ENCODE results near the gene RPL35A.
"Not testable (repeated sequence)": the region's sequence is repeated elsewhere in the genome, so short reads cannot be mapped to it uniquely, and the experiment has no call there.

RPL35A gene

GRCh38 chr3:197961582-197961945 is 11.6 kb downstream of the RPL35A start:
- Histone ChIP-seq H3K27ac (ENCODE audit: low read length) (no peak overlapping the region), H3K9ac (ENCODE audit: low read length in 2 of 2) (no peak overlapping the region), H3K36me3 (ENCODE audit: control insufficient read depth in 2 of 2, insufficient read depth in 2 of 2, low read length in 2 of 2) (peaks cover 0 to 5% of the 10 kb centered on the region in 2 donors), H3K27me3 (ENCODE audit: control insufficient read depth in 1 of 2, insufficient read depth in 2 of 2, low read length in 2 of 2) (no peaks in the 10 kb centered on the region), H3K4me1 (ENCODE audit: control insufficient read depth, insufficient read depth, low read length) (peaks cover 14% of the 10 kb centered on the region), H3K4me3 (ENCODE audit: low read length in 2 of 2) (no peak overlapping the region), H3K9me3 (ENCODE audit: control insufficient read depth in 2 of 2, low read length in 2 of 2) (no peaks in the 10 kb centered on the region)

- Histone ChIP-seq H3K4me3 (ENCODE audit: low read length in 2 of 2) (no peak overlapping the region), H3K36me3 (ENCODE audit: control insufficient read depth in 2 of 2, insufficient read depth in 2 of 2, low read length in 2 of 2) (no peaks in the 10 kb centered on the region), H3K27ac (ENCODE audit: low read length) (no peak overlapping the region), H3K4me1 (ENCODE audit: control insufficient read depth, insufficient read depth, low read length) (peaks cover 14% of the 10 kb centered on the region), H3K9ac (ENCODE audit: low read length in 2 of 2) (no peak overlapping the region), H3K9me3 (ENCODE audit: control insufficient read depth in 2 of 2, low read length in 2 of 2) (no peaks in the 10 kb centered on the region), H3K27me3 (ENCODE audit: control insufficient read depth in 1 of 2, insufficient read depth in 2 of 2, low read length in 2 of 2) (no peaks in the 10 kb centered on the region)
Measured at GRCh38 chr3:197963019-197963637, 13.1 kb downstream of the RPL35A start.

- H3K9me3 ChIP-seq (ENCODE audit: control insufficient read depth in 2 of 2, low read length in 2 of 2); H3K36me3 ChIP-seq (ENCODE audit: control insufficient read depth in 2 of 2, insufficient read depth in 2 of 2, low read length in 2 of 2); H3K27ac ChIP-seq (ENCODE audit: low read length); H3K27me3 ChIP-seq (ENCODE audit: control insufficient read depth in 1 of 2, insufficient read depth in 2 of 2, low read length in 2 of 2); H3K4me1 ChIP-seq (ENCODE audit: control insufficient read depth, insufficient read depth, low read length); H3K4me3 ChIP-seq (ENCODE audit: low read length in 2 of 2); H3K9ac ChIP-seq (ENCODE audit: low read length in 2 of 2): not testable (repeated sequence)
Measured at GRCh38 chr3:197967337-197967989, 17.5 kb downstream of the RPL35A start.

- Histone ChIP-seq H3K36me3 (ENCODE audit: control insufficient read depth in 2 of 2, insufficient read depth in 2 of 2, low read length in 2 of 2) (peaks cover 0 to 4% of the 10 kb centered on the region in 2 donors), H3K9ac (ENCODE audit: low read length in 2 of 2) (no peak overlapping the region)
Measured at GRCh38 chr3:197970588-197970987, 20.6 kb downstream of the RPL35A start.

GRCh38 chr3:197974016-197974415 is 24.0 kb downstream of the RPL35A start:
- no peaks in the 10 kb centered on the region for H3K4me1 ChIP-seq (ENCODE audit: control insufficient read depth, insufficient read depth, low read length)
- H3K36me3 ChIP-seq (ENCODE audit: control insufficient read depth in 2 of 2, insufficient read depth in 2 of 2, low read length in 2 of 2), result peaks cover 4% of the 10 kb centered on the region in 2 donors
- peaks cover 0 to 2% of the 10 kb centered on the region in 2 donors for H3K9me3 ChIP-seq (ENCODE audit: control insufficient read depth in 2 of 2, low read length in 2 of 2)
- no peaks in the 10 kb centered on the region for H3K27me3 ChIP-seq (ENCODE audit: control insufficient read depth in 1 of 2, insufficient read depth in 2 of 2, low read length in 2 of 2)
- no peak overlapping the region for H3K9ac ChIP-seq (ENCODE audit: low read length in 2 of 2)
- H3K27ac ChIP-seq (ENCODE audit: low read length), result no peak overlapping the region
- H3K4me3 ChIP-seq (ENCODE audit: low read length in 2 of 2), result no peak overlapping the region

More at GRCh38 chr3:197970588-197970987, 20.6 kb downstream of the RPL35A start:
- Histone ChIP-seq H3K9me3 (ENCODE audit: control insufficient read depth in 2 of 2, low read length in 2 of 2) (peaks cover 0 to 2% of the 10 kb centered on the region in 2 donors), H3K4me1 (ENCODE audit: control insufficient read depth, insufficient read depth, low read length) (no peaks in the 10 kb centered on the region), H3K4me3 (ENCODE audit: low read length in 2 of 2) (no peak overlapping the region), H3K27me3 (ENCODE audit: control insufficient read depth in 1 of 2, insufficient read depth in 2 of 2, low read length in 2 of 2) (no peaks in the 10 kb centered on the region), H3K27ac (ENCODE audit: low read length) (no peak overlapping the region)

GRCh38 chr3:197975311-197975710 is 25.3 kb downstream of the RPL35A start:
- H3K27ac ChIP-seq (ENCODE audit: low read length), result no peak overlapping the region
- H3K4me3 ChIP-seq (ENCODE audit: low read length in 2 of 2), result no peak overlapping the region
- H3K36me3 ChIP-seq (ENCODE audit: control insufficient read depth in 2 of 2, insufficient read depth in 2 of 2, low read length in 2 of 2), result peaks cover 4% of the 10 kb centered on the region in 2 donors
- H3K4me1 ChIP-seq (ENCODE audit: control insufficient read depth, insufficient read depth, low read length), result no peaks in the 10 kb centered on the region
- peaks cover 0 to 2% of the 10 kb centered on the region in 2 donors for H3K9me3 ChIP-seq (ENCODE audit: control insufficient read depth in 2 of 2, low read length in 2 of 2)
- no peaks in the 10 kb centered on the region for H3K27me3 ChIP-seq (ENCODE audit: control insufficient read depth in 1 of 2, insufficient read depth in 2 of 2, low read length in 2 of 2)
- no peak overlapping the region for H3K9ac ChIP-seq (ENCODE audit: low read length in 2 of 2)

- H3K36me3 ChIP-seq (ENCODE audit: control insufficient read depth in 2 of 2, insufficient read depth in 2 of 2, low read length in 2 of 2), result no peaks in the 10 kb centered on the region
- H3K9me3 ChIP-seq (ENCODE audit: control insufficient read depth in 2 of 2, low read length in 2 of 2), result no peaks in the 10 kb centered on the region
- H3K4me1 ChIP-seq (ENCODE audit: control insufficient read depth, insufficient read depth, low read length), result no peaks in the 10 kb centered on the region
- H3K4me3 ChIP-seq (ENCODE audit: low read length in 2 of 2), result no peak overlapping the region
- no peaks in the 10 kb centered on the region for H3K27me3 ChIP-seq (ENCODE audit: control insufficient read depth in 1 of 2, insufficient read depth in 2 of 2, low read length in 2 of 2)
- no peak overlapping the region for H3K27ac ChIP-seq (ENCODE audit: low read length)
- H3K9ac ChIP-seq (ENCODE audit: low read length in 2 of 2), result no peak overlapping the region
Measured at GRCh38 chr3:197983076-197983475, 33.1 kb downstream of the RPL35A start.

- no peaks in the 10 kb centered on the region for H3K4me1 ChIP-seq (ENCODE audit: control insufficient read depth, insufficient read depth, low read length)
- H3K27me3 ChIP-seq (ENCODE audit: control insufficient read depth in 1 of 2, insufficient read depth in 2 of 2, low read length in 2 of 2), result no peaks in the 10 kb centered on the region
- no peaks in the 10 kb centered on the region for H3K9me3 ChIP-seq (ENCODE audit: control insufficient read depth in 2 of 2, low read length in 2 of 2)
- H3K27ac ChIP-seq (ENCODE audit: low read length), result no peak overlapping the region
- no peak overlapping the region for H3K9ac ChIP-seq (ENCODE audit: low read length in 2 of 2)
- H3K4me3 ChIP-seq (ENCODE audit: low read length in 2 of 2), result no peak overlapping the region
- H3K36me3 ChIP-seq (ENCODE audit: control insufficient read depth in 2 of 2, insufficient read depth in 2 of 2, low read length in 2 of 2), result peaks cover 0 to 5% of the 10 kb centered on the region in 2 donors
Measured at GRCh38 chr3:197989651-197990050, 39.7 kb downstream of the RPL35A start.

GRCh38 chr3:197994736-197995135 is 44.7 kb downstream of the RPL35A start:
- H3K27me3 ChIP-seq (ENCODE audit: control insufficient read depth in 1 of 2, insufficient read depth in 2 of 2, low read length in 2 of 2), result no peaks in the 10 kb centered on the region
- H3K9me3 ChIP-seq (ENCODE audit: control insufficient read depth in 2 of 2, low read length in 2 of 2), result no peaks in the 10 kb centered on the region
- H3K4me1 ChIP-seq (ENCODE audit: control insufficient read depth, insufficient read depth, low read length), result no peaks in the 10 kb centered on the region
- H3K36me3 ChIP-seq (ENCODE audit: control insufficient read depth in 2 of 2, insufficient read depth in 2 of 2, low read length in 2 of 2), result peaks cover 0 to 14% of the 10 kb centered on the region in 2 donors
- no peak overlapping the region for H3K9ac ChIP-seq (ENCODE audit: low read length in 2 of 2)
- no peak overlapping the region for H3K4me3 ChIP-seq (ENCODE audit: low read length in 2 of 2)
- H3K27ac ChIP-seq (ENCODE audit: low read length), result no peak overlapping the region

- no peak overlapping the region for H3K9ac ChIP-seq (ENCODE audit: low read length in 2 of 2)
- H3K4me1 ChIP-seq (ENCODE audit: control insufficient read depth, insufficient read depth, low read length), result no peaks in the 10 kb centered on the region
- no peaks in the 10 kb centered on the region for H3K27me3 ChIP-seq (ENCODE audit: control insufficient read depth in 1 of 2, insufficient read depth in 2 of 2, low read length in 2 of 2)
Measured at GRCh38 chr3:197996855-197997254, 46.9 kb downstream of the RPL35A start.

GRCh38 chr3:197997936-197998335 is 47.9 kb downstream of the RPL35A start:
- no peaks in the 10 kb centered on the region for H3K27me3 ChIP-seq (ENCODE audit: control insufficient read depth in 1 of 2, insufficient read depth in 2 of 2, low read length in 2 of 2)
- peaks cover 8 to 14% of the 10 kb centered on the region in 2 donors for H3K36me3 ChIP-seq (ENCODE audit: control insufficient read depth in 2 of 2, insufficient read depth in 2 of 2, low read length in 2 of 2)
- no peak overlapping the region for H3K27ac ChIP-seq (ENCODE audit: low read length)
- no peaks in the 10 kb centered on the region for H3K9me3 ChIP-seq (ENCODE audit: control insufficient read depth in 2 of 2, low read length in 2 of 2)
- no peak overlapping the region for H3K4me3 ChIP-seq (ENCODE audit: low read length in 2 of 2)
- no peak overlapping the region for H3K9ac ChIP-seq (ENCODE audit: low read length in 2 of 2)
- no peaks in the 10 kb centered on the region for H3K4me1 ChIP-seq (ENCODE audit: control insufficient read depth, insufficient read depth, low read length)

More at GRCh38 chr3:197996855-197997254, 46.9 kb downstream of the RPL35A start:
- Histone ChIP-seq H3K9me3 (ENCODE audit: control insufficient read depth in 2 of 2, low read length in 2 of 2) (no peaks in the 10 kb centered on the region), H3K36me3 (ENCODE audit: control insufficient read depth in 2 of 2, insufficient read depth in 2 of 2, low read length in 2 of 2) (peaks cover 5 to 14% of the 10 kb centered on the region in 2 donors), H3K27ac (ENCODE audit: low read length) (no peak overlapping the region), H3K4me3 (ENCODE audit: low read length in 2 of 2) (no peak overlapping the region)

Measured in stomach smooth muscle (tissue), 2 donors.